ENCODE results near the gene ZNF106. TPM values are rescaled to one million over a fixed set of nuclear protein-coding genes. Genes with fewer than 3 reads are reported as not detected.

The ZNF106 gene
- total RNA-seq: 28.1 and 30.2 TPM in 2 replicates

GRCh38 chr15:42490671-42491538 lies at the start of gene ZNF106:
Gene ZNF106 (minus strand): TSS chr15:42491141. CDS start chr15:42472289, 18,852 bp downstream.
- peak; percentile 92 to 94 for DNase-seq (ENCODE audit: low read depth in 2 of 2)

- no peak for DNase-seq (ENCODE audit: low read depth in 2 of 2)
Observed at GRCh38 chr15:42533246-42533645, 42.3 kb upstream of the ZNF106 start.

GRCh38 chr15:42528970-42529369 lies 38.0 kb upstream of the ZNF106 start:
- DNase-seq (ENCODE audit: low read depth in 2 of 2): no peak

GRCh38 chr15:42523331-42523730 lies 32.4 kb upstream of the ZNF106 start:
- DNase-seq (ENCODE audit: low read depth in 2 of 2): no peak

GRCh38 chr15:42511007-42511391 lies 20.1 kb upstream of the ZNF106 start:
- peak in 1 of 2 donors; percentile 71 for DNase-seq (ENCODE audit: low read depth in 2 of 2)

- no peak for DNase-seq (ENCODE audit: low read depth in 2 of 2)
Observed at GRCh38 chr15:42510258-42511006, 19.5 kb upstream of the ZNF106 start.

GRCh38 chr15:42508263-42508690 lies 17.3 kb upstream of the ZNF106 start:
- peak in 1 of 2 donors; percentile 86 for DNase-seq (ENCODE audit: low read depth in 2 of 2)

- DNase-seq (ENCODE audit: low read depth in 2 of 2): no peak
Observed at GRCh38 chr15:42507514-42507913, 16.6 kb upstream of the ZNF106 start.

GRCh38 chr15:42504631-42505030 lies 13.7 kb upstream of the ZNF106 start:
- peak; percentile 84 for DNase-seq (ENCODE audit: low read depth in 2 of 2)

GRCh38 chr15:42503825-42504224 lies 12.9 kb upstream of the ZNF106 start:
- DNase-seq (ENCODE audit: low read depth in 2 of 2): no peak

- no peak for DNase-seq (ENCODE audit: low read depth in 2 of 2)
Observed at GRCh38 chr15:42502477-42502876, 11.5 kb upstream of the ZNF106 start.

- peak in 1 of 2 donors; percentile 33 for DNase-seq (ENCODE audit: low read depth in 2 of 2)
Observed at GRCh38 chr15:42499858-42500609, 9.1 kb upstream of the ZNF106 start.

GRCh38 chr15:42498212-42499068 lies 7.5 kb upstream of the ZNF106 start:
- DNase-seq (ENCODE audit: low read depth in 2 of 2): no peak

GRCh38 chr15:42495361-42496212 lies 4.6 kb upstream of the ZNF106 start, which contains the start of gene SNAP23:
Gene SNAP23 (plus strand): TSS chr15:42495634. CDS start chr15:42511847, 16,213 bp downstream.
- peak; percentile 97 to 98 for DNase-seq (ENCODE audit: low read depth in 2 of 2)

GRCh38 chr15:42494998-42495360 lies 4.0 kb upstream of the ZNF106 start:
- peak; percentile 40 to 92 for DNase-seq (ENCODE audit: low read depth in 2 of 2)

- no peak for DNase-seq (ENCODE audit: low read depth in 2 of 2)
Observed at GRCh38 chr15:42493679-42494078, 2.7 kb upstream of the ZNF106 start.

- DNase-seq (ENCODE audit: low read depth in 2 of 2): peak; percentile 20 to 66
Observed at GRCh38 chr15:42491539-42492225, 741 bp upstream of the ZNF106 start.

- peak in 1 of 2 donors; percentile 22 for DNase-seq (ENCODE audit: low read depth in 2 of 2)
Observed at GRCh38 chr15:42490291-42490670, 660 bp downstream of the ZNF106 start.

GRCh38 chr15:42483677-42484076 lies 7.3 kb downstream of the ZNF106 start:
- no peak for DNase-seq (ENCODE audit: low read depth in 2 of 2)

Measured in lung microvascular endothelial cell (primary cell).